Body of pancreas (tissue), 4 donors: ENCODE data around the gene CMIP. TPM values are rescaled to one million over a fixed set of nuclear protein-coding genes. Genes with fewer than 3 reads are reported as not detected.

Experiments
- ATAC-seq: fragments of 150-250 bp; one replicate; pipeline ENCODE4 v1.9.1; 2016
- DNase-seq, 4 donors: peaks; one replicate each; pipeline ENCODE4 v3.0.0-alpha.2; 2019
- H3K27ac ChIP-seq, 4 donors: fragments of 200-600 bp; sonication (generic); 1 replicate in 3 of 4; 2 replicates in 1 of 4; pipeline versions ENCODE4 v1.5.1 to v1.6.1; 2016 to 2019; ENCODE audit warnings: mild to moderate bottlenecking in 1 of 4, mixed read lengths in 1 of 4, moderate library complexity in 1 of 4
- H3K27me3 ChIP-seq, 2 donors: fragments of 200-600 bp; sonication (generic); one replicate each; pipeline ENCODE4 v1.6.0; 2016; ENCODE audit warnings: mild to moderate bottlenecking in 1 of 2
- H3K36me3 ChIP-seq, 2 donors: fragments of 200-600 bp; sonication (generic); replicated peaks in 1 of 2; 2 replicates each; pipeline ENCODE4 v1.5.1; 2016; ENCODE audit warnings: low read depth in 2 of 2; ENCODE audit not compliant: insufficient read depth in 1 of 2
- H3K4me1 ChIP-seq: fragments of 200-600 bp; sonication (generic); one replicate; pipeline ENCODE4 v1.6.0; 2016
- H3K4me3 ChIP-seq, 2 donors: fragments of 200-600 bp; sonication (generic); 1 replicate in 1 of 2; 2 replicates in 1 of 2; pipeline ENCODE4 v1.5.1; 2016 to 2019
- H3K9me3 ChIP-seq, 3 donors: fragments of 200-600 bp; sonication (generic); 1 replicate in 2 of 3; 2 replicates in 1 of 3; pipeline ENCODE4 v1.5.1; 2016
- CTCF ChIP-seq, 7 experiments: fragments of 450-650 bp in 4 of 7; fragments of 200-600 bp in 3 of 7; sonication (generic) in 3 of 7; IDR thresholded peaks; one replicate each; pipeline ENCODE4 v1.5.1; 2016 to 2019; ENCODE audit warnings: antibody characterized with exemption in 7 of 7
- POLR2A ChIP-seq, 3 donors: fragments of 450-650 bp; IDR thresholded peaks; one replicate each; pipeline ENCODE4 v1.6.1; 2016; ENCODE audit warnings: antibody characterized with exemption in 3 of 3, mild to moderate bottlenecking in 2 of 3
- WGBS, 2 donors: methylation state at CpG; one replicate each; pipeline ENCODE4 v1.1.5; 2017; 5-methylcytosine and 5-hydroxymethylcytosine counted together
- intact Hi-C: fragments of 100-400 bp; cut with DNase I; formaldehyde crosslinking; loops from one replicate; pipeline ENCODE4 v1.15.1; 2023
- total RNA-seq, 2 donors: library from RNA; depleted of rRNA; stranded (reverse); fragments of >200 nt; gene quantifications; one replicate each; pipeline ENCODE4 v1.1.0, GENCODE V29; 2016

The CMIP gene
- total RNA-seq, 2 donors from 2014 or later, result 18.7 to 18.8 TPM

GRCh38 chr16:81615833-81616232 lies 171.2 kb downstream of the CMIP start:
- no peaks in the 10 kb centered on the region for H3K36me3 ChIP-seq
- ATAC-seq (no peak), DNase-seq (no peak)
- H3K4me1 ChIP-seq, result no peaks in the 10 kb centered on the region
- no peaks in the 10 kb centered on the region for H3K9me3 ChIP-seq
- intact Hi-C loops, result no loop called here
- H3K27ac ChIP-seq, result no peak overlapping the region
- TF ChIP-seq CTCF (IDR thresholded peaks at IDR 0.05) (no peak), POLR2A (IDR thresholded peaks at IDR 0.05) (no peak)
- no peak overlapping the region for H3K4me3 ChIP-seq
- 88 to 90% methylated on average over 8 to 14 of the region's 14 CpGs for WGBS, 2 donors
- H3K27me3 ChIP-seq, result no peaks in the 10 kb centered on the region

- Histone ChIP-seq H3K4me1 (no peaks in the 10 kb centered on the region), H3K36me3 (no peaks in the 10 kb centered on the region), H3K4me3 (no peak overlapping the region), H3K27ac (peak overlapping the region in 2 of 4 donors; percentile 1 to 20), H3K27me3 (no peaks in the 10 kb centered on the region), H3K9me3 (no peaks in the 10 kb centered on the region)
- WGBS, 2 donors, result 75 to 87% methylated on average over 16 to 17 of the region's 17 CpGs
- TF ChIP-seq CTCF (IDR thresholded peaks at IDR 0.05) (no peak), POLR2A (IDR thresholded peaks at IDR 0.05) (no peak)
- ATAC-seq (no peak), DNase-seq (peak in 3 of 4 donors; percentile 47 to 60 (median 50))
- intact Hi-C loops, result no loop called here
These were observed 171.9 kb downstream of the CMIP start for GRCh38 chr16:81616321-81617020.

- DNase-seq (no peak), ATAC-seq (no peak)
- H3K4me3 ChIP-seq, result no peak overlapping the region
- no peaks in the 10 kb centered on the region for H3K36me3 ChIP-seq
- H3K9me3 ChIP-seq, result no peaks in the 10 kb centered on the region
- 72 to 92% methylated on average over 5 to 8 of the region's 8 CpGs for WGBS, 2 donors
- peak overlapping the region in 1 of 4 donors; percentile 1 for H3K27ac ChIP-seq
- H3K27me3 ChIP-seq, result no peaks in the 10 kb centered on the region
- intact Hi-C loops, result no loop called here
- no peaks in the 10 kb centered on the region for H3K4me1 ChIP-seq
- TF ChIP-seq POLR2A (IDR thresholded peaks at IDR 0.05), result no peak
- TF ChIP-seq CTCF (IDR thresholded peaks at IDR 0.05), result no peak
These were observed 172.4 kb downstream of the CMIP start for GRCh38 chr16:81617021-81617346.

- intact Hi-C loops, result no loop called here
These were observed 173.6 kb downstream of the CMIP start for GRCh38 chr16:81618187-81618586.

More at GRCh38 chr16:81618187-81618586, 173.6 kb downstream of the CMIP start:
- WGBS, 2 donors, result 71 to 80% methylated on average over 6 of the region's 6 CpGs
- Histone ChIP-seq H3K27ac (no peak overlapping the region), H3K4me1 (no peaks in the 10 kb centered on the region), H3K9me3 (no peaks in the 10 kb centered on the region), H3K27me3 (no peaks in the 10 kb centered on the region), H3K4me3 (no peak overlapping the region), H3K36me3 (no peaks in the 10 kb centered on the region)
- ATAC-seq (no peak), DNase-seq (no peak)
- TF ChIP-seq POLR2A (IDR thresholded peaks at IDR 0.05) (no peak), CTCF (IDR thresholded peaks at IDR 0.05) (no peak)
